GM18858 (cell line): ENCODE measurements around the gene C14orf132.
"Not testable (repeated sequence)": the region's sequence is repeated elsewhere in the genome, so short reads cannot be mapped to it uniquely, and the experiment has no call there.

Experiments used
- ATAC-seq: cut with Tn5 transposase; IDR thresholded peaks from one replicate; pipeline ENCODE4 v1.9.1; 2021; ENCODE audit not compliant: unreplicated experiment

Gene C14orf132

DNA sequence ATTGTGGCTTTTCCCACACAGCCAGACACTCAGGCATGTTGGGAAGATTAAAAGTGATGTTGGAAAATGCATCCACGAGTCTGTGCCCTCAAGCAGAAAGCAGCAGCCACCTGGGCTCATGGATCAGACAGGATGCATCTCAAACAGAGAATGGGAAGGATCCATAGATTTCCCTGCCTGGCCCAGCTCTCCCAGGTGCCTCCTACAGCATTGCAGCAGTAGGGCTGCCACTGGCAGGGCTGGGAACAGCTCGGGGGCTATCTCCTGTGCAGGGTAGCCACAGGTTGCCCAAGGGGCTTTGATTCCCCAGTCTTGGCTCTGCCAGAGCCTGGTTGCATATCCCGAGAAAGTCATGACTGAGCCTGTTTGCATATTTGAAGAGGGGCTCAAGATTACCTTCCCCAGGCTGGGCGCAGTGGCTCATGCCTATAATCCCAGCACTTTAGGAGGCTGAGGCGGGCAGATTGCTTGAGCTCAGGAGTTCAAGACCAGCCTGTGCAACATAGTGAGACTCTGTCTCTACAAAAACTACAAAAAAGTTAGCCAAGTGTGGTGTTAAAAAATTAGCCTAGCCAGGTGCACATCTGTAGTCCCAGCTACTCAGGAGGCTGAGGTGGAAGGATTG, 19.5 kb downstream of the C14orf132 start:
- ATAC-seq, result no peak

DNA sequence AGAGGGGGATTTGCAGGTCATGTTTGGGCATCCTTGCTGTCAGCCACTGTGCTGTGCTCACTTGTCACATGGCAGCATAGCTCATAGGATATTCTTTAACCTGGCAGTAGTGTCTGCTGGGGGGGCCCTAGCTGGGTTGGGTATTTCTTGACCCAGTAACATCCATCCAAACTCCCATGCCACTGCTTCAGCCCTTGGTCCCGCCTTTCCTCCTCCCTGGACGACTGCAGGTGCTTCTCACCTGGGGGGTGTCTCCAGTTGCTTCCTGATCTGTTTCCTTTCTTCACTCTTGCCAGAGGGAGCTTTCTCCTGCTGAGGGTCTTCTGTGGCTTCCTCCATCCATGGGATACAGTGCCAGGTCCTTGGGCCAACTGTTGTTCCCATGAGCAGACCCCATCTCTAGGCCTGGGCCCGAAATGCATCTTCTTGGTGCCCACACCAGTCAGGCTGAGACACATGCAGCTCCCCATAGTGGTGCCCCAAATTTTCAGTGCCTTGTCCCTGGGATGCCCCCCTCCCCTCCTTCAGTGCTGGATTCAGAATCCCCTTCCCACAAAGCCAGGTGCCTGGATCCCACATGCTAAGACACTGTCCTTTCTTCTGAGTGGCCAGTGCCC, 20.5 kb downstream of the C14orf132 start:
- no peak for ATAC-seq

DNA sequence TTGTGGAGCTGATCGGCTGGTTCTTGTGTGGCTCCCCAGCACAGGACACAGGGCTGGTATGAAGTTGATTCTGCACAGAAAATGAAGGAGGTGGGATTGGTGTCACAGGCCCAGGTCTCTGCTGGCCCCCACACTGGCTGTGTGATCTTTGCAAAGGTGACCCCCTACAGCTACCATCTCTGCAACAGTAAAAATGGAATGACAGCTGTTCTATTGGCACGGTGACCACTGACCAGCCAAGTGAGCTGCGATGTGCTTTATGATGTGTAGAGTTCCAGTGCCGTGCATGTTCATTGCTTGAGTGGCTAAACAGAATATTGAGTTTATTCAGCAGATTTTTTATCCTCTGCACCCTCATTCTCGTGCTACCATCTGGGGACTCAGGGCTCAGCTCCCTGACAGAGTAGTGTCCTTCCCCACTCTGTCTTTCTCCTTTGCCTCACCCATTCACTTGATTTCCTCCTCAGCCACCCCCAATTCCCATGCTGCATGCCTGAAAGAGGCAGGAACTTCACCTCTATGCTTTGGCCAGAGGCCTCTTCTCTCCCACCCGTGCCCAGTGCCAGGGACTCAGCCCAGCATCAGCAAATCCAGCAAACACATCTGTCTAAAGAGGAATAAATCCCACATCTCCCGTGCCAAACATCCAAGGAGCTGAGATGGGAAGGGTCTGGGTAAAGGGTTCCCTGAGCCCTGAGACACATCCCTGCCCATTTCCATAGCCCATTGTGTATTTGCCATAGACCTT, 21.2 kb downstream of the C14orf132 start:
- ATAC-seq, result no peak

DNA sequence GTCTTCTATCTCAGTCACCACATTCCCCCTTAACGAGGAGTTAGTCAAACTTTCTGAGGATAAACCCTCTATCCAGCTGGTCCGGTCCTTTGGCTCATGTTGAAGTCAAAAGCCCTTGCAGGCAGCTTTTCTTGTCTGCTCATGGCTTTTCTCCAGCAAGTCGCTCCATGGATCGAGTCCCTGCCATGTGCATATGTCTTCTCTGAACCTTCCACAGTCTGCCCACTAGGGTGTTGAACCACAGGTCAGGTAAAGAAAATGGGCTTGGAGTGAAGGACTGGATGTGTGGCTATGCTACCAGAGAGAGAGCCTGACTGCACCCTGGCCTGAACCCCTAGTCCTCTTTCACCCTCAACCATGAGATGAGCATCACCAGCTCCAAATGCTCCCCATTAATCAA, 22.8 kb downstream of the C14orf132 start:
- no peak for ATAC-seq

DNA sequence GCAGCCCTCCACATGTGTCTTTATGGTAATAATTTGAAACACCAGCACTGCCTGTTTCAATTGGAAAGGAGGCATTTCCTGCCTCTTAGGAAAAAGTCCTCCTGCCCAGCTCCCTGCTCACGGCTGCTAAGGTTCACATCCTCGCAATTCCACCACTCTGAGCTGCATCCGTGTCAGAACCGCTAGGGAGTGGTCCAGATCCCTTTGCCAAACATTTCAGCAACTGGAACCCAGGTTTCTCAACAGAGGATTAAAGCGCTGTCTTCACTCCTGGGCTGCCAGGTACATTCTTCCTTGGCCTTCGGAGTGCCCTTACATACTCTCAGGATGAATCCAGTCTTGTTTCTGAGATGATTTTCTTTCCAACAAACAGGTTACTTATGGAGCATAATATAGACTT, 23.3 kb downstream of the C14orf132 start:
- no peak for ATAC-seq

DNA sequence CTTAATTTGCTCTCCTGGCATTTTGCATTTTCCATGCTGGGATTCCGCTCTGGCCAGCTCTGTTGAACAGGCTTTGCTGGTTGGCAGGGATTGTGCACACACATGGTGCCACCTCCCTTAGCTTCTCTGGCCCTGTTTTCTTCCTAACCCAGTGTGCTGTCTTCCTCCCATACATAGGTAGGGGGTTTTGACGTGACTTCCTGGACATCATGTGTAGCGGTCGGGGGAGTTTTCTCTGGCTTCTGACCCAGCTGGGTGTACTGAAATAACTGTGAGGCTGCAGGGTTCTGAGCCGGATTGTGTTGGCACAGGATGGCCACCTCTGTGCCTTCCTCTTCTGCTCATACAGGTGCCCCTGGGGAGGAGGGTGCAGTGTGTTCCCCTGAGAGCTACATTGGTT, 25.7 kb downstream of the C14orf132 start:
- ATAC-seq, result no peak

DNA sequence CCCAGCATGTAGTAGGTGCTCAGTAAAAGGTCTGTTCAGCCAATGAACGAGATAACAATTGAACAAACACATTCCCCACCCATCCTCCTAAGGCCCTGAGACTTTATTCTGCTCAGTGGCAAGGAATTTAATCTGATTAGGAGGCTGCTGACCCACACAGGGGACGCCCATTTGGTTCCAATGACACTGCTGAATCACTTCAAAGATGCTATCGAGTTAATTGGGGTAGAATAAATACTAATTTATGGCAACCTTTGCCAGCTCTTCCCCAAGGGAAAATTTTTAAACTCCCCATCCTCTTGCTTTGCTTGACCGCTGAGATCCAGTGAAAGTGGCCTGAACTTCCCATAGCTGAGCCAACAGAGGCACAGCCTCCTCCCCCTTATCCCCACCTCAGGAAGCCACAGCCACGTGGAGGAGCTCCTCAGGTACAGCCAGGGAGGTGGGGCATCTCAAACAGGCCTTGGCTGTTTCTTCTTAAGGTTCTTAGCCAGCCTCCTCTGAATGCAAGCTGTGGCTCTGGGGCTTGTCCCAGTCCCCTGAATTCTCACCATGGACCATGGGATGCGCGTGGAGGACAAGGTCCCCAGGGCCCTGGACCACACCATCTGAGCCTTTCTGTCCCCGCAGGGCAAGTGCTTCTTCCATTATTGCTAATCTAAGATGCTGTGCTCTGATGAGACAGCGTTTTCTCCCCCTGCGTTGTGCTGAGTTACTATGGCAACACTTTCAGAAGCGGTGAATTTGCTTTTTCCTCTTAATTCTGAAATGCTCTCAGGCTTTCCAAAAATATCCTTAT, 26.7 kb downstream of the C14orf132 start:
- no peak for ATAC-seq

DNA sequence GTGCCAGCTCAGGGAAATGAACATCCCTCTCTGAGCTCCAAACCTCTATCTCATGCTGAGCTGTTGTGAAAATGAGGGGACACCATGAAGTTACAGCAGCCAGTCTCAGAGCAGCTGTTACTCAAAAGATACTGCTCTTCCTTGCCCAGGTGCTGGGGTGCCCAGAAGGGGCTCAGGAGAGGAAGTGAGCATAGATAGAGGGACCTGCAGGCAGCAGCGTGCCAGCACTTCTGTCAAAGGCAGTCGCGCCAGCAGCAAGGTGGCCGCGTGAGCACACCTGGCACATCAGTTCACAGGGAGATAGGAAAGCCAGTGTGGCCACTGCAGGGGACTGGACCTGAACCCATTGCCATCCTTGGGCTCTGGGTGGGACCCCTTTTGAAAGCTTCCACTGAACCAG, 27.8 kb downstream of the C14orf132 start:
- no peak for ATAC-seq

DNA sequence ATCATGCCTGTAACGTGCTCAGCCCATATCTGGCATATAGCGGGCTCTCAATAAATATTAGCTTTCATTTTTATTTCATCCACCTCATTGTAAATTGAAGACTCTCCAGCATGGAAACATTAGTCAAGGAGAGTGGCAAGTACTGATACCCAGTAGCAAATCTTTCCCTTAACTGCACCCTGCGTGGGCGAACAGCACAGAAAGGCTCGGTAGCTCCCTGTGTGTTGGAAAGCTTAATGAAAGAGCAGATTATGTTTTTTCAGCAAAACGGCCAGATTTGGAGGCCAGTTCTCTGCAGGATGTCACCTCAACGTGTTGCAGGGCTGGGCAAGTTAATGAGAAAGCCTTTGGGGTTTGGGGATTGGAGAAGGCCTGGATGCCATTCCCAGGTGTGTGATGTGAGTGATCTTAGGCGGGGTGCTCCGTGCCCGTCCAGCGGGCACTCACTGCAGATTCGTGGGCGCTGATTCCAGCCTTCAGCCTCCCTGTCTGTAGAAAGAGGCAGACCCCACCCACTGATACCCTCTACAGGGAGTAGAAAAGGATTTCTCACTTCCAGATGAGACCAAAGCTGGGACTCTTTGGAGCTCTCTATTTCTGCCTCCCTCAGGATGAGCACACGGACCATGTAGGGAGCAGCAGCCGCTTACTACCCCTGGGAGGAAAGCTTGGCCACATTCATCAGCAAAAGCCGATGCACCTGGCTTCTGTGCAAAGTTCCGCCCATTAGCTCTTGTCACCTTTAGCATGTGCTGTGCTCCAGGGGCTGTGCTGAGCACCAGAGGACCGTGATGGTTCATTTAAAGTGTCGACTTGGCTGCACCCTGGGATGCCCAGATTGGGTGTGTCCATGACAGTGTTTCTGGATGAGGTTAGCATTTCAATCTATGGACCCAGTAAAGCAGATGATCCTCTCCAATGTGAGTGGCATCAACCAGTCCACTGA, 29.1 kb downstream of the C14orf132 start:
- ATAC-seq, result no peak

DNA sequence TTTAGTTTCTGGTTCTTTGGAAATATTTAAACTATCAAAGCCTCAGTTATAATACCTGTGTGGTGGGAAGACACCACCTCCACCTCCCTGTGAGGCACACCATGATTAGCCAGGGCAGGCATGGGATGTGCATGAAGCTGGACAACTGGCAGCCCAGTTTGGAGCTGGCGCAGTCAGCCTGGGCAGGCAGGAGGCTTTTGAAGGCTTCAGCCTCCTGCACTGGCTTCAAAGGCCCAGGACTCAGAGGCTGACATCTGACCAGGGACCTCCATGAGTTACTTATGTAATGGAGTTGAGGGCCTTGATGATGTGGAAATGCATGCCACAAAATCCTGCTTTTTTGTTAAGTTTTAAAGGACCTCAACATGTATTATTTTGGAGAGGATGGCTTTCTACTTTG, 30.3 kb downstream of the C14orf132 start:
- no peak for ATAC-seq

DNA sequence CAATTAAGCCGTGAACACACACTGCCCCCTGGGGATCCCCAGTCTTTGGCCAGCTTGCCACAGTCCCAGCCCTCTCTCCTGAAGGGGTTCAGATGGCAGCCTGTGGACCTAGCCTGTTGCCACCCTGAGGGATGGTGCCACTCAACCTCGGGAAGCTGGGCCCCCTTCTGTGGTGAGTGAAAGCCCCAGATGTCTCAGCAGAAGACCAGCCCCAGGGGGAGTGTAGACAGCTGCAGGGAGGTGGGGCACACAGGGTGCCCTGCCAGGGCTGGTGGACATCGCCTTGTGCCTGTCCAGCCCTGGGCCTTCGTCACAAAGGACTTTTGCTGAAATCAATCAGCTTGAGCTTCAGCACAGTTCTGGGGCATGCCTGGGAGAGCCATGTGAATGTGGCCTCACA, 32.4 kb downstream of the C14orf132 start:
- ATAC-seq, result no peak

DNA sequence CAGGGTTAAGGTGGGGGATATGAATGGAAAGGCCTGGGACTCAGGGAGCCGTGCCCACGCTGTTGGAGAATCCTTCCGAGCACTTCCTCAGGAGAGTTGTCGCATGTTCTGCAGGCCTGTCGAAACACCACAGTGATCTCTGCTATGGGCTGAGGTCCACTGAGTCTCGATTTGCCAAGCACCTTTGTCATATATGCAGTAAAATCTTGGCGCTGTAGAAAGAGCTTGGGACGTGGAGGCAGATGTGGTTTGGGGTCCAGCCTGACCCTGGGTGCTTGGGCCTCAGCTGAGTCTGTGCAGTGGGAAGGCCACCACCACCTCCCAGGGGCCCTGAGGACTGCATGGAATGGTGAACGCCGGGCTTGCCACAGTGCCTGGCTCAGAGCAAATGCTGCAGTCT, 32.9 kb downstream of the C14orf132 start:
- ATAC-seq, result no peak

DNA sequence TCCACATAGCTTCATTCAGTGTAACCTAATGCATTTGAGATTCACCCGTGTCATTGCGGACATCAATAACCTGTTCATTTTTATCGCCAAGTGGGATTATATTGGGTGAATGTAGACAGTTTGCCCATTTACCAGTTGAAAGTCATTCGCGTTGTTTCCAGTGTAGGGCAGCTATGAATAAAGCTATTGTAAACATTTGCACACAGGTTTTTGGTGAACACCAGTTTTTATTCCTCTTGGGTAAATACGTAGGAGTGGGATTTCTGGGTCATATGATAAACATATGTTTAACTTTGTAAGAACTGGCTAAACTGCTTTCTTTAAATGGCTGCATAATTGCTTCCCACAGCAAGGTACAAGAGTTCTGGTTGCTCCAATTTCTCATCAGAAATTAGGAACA, 33.6 kb downstream of the C14orf132 start:
- no peak for ATAC-seq

DNA sequence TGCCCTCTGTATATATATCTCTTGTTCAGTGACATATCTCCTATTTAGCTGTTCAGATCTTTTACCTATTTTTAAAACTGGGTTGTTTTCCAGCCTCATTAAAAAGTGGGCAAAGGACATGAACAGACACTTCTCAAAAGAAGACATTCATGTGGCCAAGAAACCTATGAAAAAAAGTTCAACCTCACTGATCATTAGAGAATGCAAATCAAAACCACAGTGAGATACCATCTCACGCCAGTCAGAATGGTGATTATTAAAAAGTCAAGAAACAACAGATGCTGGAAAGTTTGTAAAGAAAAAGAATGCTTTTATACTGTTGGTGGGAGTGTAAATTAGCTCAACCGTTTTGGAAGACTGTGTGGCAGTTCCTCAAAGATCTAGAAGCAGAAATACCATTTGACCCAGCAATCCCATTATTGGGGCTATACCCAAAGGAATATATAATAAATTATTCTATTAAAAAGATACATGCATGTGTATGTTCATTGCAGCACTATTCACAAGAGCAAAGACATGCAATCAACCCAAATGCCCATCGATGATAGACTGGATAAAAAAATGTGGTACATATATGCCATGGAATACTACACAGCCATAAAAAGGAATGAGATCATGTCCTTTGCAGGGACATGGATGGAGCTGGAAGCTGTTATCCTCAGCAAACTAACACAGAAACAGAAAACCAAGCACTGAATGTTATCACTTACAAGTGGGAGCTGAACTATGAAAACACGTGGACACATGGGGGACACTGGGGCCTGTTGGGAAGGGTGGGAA, 34.3 kb downstream of the C14orf132 start:
- not testable (repeated sequence) for ATAC-seq

DNA sequence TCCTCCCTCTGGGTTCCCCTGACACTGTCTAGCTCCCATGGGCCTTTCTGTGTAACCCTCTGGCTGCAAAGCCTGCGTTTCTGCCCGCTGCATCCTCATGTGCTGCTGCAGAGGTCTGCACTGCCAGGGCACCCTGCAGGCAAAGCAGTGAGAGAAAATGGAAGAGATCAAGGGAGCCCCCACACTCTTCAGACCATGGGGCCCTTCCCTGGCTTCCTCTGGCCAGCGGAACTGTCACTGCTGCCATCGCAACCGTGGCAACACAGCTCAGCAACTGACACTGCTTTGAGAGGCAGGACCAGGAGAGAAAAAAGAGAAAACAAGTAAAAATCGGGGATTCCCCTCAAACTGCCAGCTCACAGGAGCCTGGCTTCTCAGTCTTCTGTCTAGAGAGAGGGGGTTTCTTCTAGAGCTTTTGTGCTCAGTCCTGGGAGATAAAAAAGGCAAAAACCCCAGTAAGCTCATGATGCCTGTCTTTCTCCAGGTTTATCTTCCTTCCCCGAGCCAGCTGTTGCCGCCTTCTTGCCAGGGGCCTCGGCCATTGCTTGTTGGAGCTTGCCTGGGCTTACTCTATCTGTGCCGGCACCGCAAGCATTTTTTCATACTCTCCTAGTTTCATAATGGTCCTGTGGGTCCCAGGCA, 38.9 kb downstream of the C14orf132 start:
- ATAC-seq, result no peak

DNA sequence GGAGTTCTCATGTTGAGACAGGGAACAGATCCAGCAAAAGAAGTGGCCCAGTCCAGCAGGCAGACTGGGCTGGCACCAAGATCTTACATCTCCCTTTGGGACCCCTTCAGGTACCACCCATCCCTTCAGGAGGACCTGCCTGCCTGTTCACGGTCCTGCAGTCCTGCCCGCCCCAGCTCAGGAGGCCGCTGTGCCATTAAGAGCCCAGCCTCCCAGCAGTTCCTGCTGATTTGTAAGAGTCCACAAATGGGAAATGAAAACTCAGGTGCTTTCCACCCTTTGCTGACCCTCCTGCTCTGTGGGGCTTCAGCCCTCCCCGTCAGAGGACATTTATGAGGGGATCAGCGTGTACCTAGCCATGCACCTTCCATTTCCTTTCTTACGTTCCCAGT, 39.5 kb downstream of the C14orf132 start:
- no peak for ATAC-seq

DNA sequence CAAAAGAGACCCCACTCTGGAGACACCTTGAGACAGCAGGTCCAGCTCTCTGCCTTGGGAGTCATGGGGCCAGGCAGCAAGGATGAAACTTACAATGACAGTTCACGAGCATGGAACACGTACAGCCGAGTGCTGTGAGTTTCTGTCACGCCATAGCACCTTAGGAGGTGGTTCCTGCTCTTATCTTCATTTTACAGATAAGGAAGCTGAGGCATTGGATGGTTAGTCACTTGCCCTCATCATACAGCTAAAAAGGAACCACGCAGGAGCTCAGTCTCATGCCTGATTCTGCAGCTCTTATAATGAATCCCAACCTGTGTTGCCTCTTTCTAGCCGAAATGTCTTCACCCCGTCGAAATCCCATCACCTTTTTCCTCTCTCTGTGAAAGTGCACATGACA, 39.9 kb downstream of the C14orf132 start:
- ATAC-seq, result no peak

DNA sequence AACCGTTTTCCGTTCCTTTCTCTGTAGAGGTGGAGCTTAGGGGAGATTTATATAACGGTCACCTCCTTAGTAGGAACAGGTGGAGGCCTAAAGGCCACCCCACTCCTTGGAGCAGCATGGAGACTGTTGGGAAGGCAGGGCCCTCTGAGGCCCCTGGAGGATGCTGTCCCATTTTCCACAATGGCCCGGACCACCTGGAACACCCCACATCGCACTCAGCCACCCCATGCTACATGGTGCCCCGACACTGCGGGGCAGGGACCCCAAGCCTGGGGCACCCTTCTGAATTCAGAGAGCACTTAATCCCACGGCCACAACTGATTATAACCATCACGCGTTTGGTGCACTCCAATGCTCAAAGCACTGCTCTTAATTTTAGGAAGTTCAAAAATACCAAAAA, 41.4 kb downstream of the C14orf132 start:
- no peak for ATAC-seq

DNA sequence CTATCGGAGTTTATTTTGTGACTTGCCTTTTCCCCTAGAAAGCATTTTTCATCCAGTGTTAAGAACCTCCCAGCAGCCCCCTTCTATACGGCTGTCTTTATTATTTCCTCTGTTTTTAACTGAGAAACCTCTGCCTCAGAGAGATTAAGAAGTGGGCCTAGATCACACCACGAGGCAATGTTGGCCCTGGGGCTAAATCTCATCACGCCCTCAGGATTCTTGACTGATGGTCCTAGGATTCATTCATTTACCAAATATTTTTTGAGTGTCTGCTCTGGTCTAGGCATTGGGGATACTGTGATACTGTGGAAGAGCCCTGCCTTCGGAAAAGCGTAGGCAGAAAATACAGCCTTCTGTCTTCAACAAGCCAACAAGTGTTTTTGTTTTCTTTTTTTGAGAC, 42.1 kb downstream of the C14orf132 start:
- ATAC-seq, result no peak
